T-helper 22 cell (primary cell): ENCODE data around the gene CDH4.

ENCODE experiments used
- DNase-seq: peaks from one replicate; pipeline ENCODE4 v3.0.0-alpha.2; 2020; ENCODE audit warnings: low read depth

The CDH4 gene

GRCh38 chr20:61670274-61670673 is 418.2 kb downstream of the CDH4 start:
- DNase-seq: no peak

DNA sequence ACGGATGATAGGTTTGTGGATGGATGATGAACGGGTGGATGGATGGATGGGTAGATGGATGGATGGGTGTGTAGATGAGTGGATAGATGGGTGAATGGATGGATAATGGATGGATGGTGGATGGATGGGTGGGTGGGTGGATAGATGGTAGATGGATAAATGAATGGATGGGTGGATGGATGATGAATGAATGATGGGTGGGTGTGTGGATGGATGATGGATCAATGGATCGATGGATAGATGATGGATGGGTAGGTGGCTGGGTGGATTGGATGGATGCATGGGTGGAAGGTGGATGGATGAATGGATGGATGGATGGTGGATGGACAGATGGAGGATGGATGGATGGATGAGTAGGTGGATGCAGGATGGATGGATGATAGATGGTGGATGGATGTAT is 419.5 kb downstream of the CDH4 start:
- DNase-seq: no peak

DNA sequence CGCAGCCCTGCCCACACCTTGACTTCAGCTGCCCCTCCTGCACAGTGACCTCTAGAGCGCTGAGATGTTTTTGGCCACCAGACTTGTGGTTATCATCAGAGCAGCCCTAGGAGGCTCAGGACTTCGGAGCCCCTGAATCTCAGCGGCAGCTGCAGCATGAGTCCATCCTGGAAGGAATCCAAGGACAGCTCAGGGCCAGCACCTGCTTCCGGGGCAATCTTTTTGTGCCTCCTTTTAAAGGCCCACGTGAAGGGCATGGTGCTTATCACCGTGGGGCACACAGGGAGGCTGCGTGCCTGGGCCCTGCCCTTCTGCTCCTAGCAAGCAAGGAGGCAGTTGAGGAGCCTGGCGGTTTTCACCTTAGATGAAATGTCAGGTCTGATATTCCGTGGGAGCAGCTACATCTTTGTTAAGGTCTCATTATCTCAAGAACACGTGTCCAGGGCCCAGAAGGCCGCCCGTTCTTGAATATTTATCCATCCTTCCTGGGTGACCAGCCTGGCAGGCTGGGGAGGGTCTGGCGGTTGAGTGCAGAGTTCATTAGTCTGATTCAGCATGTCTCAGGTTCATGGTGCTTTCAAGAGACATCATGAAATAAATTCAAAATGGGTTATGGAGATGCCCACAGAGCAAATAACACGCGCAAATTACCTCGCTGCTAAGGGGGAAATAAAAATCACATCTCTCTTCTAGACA is 421.2 kb downstream of the CDH4 start:
- no peak for DNase-seq

DNA sequence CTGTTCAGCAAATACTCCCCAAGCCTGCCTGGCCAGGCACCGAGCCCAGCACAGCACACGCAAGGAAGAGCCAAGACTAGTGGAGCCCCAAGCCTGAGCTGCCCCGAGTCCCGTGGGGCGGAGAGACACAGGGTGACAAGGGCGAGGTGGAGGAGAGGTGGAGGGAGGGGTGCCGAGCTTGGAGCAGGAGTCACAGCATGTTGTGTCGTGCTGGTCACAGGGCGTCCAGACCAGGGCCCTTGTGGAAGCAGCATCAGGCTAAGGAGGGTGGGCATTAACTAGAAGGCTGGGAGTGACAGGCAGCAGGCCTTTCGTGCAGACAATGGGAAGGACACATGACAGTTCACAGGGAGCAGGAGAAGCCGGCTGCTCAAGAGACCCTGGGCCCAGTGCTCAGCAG is 422.1 kb downstream of the CDH4 start:
- no peak for DNase-seq

- DNase-seq: no peak
Observed at GRCh38 chr20:61674688-61675087, 422.6 kb downstream of the CDH4 start.

- DNase-seq: no peak
Observed at GRCh38 chr20:61677928-61678327, 425.9 kb downstream of the CDH4 start.

- DNase-seq: no peak
Observed at GRCh38 chr20:61678437-61678836, 426.4 kb downstream of the CDH4 start.

DNA sequence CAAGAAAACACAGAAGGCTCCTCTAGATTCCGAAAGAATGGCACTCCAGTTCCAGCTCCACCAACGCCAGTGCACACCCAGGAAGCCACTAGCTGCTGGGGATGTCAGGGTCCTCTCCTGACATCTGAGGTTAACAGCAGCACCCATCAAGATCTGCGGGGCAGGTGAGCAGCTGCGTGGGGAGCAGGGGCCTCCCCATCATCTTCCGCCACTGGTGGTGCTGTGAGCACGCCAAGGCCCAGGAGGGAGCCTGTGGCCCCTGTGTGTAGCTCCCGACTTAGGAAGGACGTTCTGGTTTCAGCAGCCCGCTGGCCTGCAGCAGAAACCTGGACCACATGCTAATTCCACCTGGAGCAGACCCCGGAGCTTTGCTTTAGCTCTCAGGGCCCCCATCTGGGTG is 427.4 kb downstream of the CDH4 start:
- no peak for DNase-seq

DNA sequence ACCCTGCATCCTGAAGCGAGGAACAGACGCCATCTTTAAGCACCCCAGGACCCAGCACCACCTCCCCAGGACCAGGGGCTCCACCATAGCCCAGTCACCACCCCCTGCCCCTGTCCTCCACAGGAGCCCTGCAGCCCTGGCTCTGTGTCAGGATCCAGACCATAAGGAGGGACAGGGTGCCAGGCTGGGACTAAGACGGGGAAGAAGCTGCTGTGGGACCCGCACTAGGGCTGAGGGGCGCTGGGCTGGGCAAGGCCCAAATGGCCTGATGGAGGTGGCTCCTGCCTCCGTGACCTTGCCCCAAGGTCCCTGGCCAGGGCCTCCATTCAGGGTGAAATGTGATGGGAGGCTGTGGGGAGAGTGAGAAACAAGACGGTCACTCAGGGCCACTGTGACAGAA is 428.0 kb downstream of the CDH4 start:
- no peak for DNase-seq

GRCh38 chr20:61682114-61682995 is 430.3 kb downstream of the CDH4 start:
- no peak for DNase-seq

DNA sequence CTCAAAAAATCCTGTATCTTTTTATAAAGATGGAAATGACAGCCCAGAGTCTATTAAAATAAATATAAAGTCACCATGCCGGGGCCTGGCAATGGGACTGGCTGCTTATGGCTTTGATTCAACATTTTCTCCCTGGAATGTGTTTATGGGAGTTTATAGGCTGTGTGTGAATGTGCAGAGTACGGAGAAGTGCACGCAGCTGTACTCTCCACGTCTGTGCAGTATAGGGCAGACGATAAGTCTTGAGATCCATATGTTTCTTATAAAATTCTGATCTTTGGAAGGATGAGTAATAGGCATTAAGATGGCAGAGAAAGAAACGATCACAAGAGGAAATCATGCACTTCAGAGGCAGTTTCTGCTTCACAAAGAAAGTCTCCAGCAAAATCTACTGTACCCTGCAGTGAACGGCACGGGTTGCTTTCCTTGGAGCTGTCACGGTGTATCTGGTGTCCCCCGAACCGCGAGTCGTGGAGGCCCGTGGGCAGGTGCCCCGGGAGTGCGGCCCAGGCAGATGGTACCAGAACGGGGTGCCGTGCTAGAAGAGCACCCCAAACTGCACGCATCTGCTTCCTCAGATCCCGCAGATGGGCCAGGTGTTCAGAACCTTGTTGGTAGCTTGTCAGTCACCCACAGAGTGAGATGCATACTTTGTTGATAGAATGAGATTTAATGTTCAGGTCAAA is 431.1 kb downstream of the CDH4 start:
- no peak for DNase-seq

DNA sequence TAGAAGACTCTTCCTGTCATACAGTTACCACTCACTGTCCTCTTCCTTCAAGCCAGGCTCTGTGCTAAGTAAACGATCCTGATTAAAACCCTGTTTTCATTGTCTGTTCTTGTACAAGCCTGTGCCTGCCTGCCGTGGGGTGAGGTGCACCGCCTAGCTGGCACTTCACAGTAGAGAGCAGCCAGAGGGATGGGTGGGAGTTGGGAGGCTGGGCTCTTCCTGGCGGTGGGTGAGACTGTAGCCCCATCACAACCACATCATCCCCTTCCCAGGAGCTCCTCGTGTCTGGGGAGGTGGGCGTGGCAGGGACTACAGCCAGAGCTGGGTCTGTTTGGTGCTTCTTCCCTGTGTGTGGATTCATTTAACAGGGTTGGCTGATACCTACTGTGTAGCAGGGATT is 431.7 kb downstream of the CDH4 start:
- DNase-seq: no peak

DNA sequence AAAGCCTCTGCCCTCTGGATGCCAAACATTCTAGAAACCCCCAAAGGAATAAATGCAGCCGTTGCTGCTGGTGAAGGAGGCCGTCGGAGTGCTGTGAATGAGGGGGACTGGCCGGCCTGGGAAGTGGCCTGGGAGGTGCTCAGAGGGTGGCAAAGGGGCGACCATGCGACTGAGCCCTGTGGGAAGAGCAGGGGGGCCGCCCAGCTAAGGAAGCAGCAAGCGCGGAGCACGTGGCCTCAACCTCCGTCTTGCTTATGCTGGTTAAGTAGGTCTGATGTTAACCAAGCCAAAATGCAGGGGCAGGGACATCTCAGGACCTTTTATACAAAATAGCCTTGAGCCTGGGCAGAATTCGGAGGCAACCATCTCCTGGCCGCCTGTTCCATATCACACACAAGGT is 432.1 kb downstream of the CDH4 start:
- DNase-seq: no peak

- no peak for DNase-seq
Observed at GRCh38 chr20:61684583-61685235, 432.6 kb downstream of the CDH4 start.

DNA sequence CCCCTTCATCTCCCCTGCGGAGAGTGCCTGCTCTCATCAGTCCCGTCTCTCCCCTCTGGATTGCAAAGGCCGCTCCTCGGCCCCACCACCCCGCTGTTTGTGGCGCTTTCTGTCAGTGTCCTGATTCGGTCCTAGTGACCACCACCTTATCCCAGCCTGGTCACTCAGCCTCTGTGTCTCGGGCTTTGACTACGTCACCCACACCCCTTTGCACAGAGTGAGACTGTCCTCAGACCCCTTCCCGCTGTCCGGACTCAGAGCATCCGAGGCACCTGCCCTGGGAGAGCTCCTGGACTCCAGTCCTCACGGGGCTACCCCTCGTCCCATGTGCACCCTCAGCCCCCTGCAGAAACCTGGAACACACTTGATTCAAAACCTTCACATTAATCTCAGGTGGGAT is 433.4 kb downstream of the CDH4 start:
- no peak for DNase-seq

DNA sequence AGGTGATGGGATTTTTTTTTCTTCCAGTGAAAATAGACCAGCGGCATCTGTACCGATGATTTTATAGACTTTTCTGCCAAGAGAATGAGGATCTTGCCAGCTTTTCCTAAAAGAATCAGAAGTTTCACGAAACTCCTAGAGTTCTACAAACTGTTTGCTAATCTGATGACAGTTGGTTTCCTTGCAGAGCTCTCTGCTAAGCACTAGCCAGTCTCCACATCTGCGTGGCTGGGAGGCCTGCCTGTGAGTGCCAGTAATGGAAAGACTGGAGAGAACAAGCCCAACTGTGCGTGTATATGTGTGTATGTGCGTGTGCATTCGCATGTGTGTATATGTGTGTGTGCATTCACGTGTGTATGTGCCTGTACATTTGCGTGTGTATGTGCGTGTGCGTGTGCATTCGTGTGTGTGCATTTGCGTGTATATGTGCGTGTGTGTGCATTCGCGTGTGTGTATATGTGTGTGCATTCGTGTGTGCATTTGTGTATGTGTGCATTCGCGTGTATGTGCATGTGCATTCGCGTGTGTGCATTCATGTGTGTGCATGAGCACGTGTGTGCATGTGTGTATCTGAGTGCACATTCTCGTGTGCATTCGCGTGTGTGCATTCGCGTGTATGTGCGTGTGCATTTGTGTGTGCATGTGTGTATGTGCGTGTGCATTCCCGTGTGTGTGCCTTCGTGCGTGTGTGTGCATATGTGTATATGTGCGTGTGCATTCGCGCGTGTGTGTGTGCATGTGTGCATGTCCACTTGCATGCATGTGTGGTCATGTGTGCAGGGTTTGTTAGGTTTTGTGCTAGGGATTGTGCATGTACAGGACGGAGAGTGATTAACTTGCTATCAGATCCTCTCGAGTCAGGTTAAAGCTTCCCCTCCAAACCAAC is 434.2 kb downstream of the CDH4 start:
- DNase-seq: no peak

DNA sequence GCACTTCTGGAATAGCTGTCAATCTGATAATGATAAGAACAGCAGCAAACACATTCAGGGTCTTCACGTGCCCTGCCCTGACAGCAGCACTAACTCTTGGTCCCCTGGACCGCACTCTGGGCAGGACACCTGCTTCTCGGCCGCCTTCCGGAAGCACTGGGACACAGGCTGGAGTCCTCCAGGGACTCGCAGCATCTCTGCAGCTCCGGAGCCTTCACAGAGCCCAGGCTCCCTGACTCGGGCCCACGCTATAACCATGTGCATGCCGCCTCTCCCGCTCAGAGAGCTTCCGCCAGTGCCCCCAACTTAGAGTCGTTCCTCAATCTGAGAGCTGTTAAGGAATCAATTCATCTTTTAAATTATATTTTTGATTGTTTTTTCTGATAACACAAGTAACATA is 436.4 kb downstream of the CDH4 start:
- DNase-seq: no peak

DNA sequence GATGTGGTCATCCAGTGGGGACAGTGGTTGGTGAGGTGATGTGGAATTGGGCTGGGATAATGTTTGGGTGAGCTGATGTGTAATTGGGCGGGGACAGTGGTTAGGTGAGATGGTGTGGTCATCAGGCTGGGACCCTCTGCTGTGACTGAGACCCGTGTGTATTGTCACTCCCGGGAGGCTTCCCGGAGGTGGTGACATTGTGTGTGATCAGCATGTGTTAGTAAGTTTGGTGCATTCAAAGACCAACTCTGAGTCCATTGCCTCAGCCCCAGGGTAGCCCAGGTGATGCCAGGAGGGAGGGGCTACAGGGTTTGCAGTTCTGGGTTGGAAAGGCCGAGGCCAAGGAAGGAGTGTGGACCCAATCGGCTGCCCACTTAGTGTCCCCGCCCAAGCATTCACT is 438.1 kb downstream of the CDH4 start:
- DNase-seq: no peak

DNA sequence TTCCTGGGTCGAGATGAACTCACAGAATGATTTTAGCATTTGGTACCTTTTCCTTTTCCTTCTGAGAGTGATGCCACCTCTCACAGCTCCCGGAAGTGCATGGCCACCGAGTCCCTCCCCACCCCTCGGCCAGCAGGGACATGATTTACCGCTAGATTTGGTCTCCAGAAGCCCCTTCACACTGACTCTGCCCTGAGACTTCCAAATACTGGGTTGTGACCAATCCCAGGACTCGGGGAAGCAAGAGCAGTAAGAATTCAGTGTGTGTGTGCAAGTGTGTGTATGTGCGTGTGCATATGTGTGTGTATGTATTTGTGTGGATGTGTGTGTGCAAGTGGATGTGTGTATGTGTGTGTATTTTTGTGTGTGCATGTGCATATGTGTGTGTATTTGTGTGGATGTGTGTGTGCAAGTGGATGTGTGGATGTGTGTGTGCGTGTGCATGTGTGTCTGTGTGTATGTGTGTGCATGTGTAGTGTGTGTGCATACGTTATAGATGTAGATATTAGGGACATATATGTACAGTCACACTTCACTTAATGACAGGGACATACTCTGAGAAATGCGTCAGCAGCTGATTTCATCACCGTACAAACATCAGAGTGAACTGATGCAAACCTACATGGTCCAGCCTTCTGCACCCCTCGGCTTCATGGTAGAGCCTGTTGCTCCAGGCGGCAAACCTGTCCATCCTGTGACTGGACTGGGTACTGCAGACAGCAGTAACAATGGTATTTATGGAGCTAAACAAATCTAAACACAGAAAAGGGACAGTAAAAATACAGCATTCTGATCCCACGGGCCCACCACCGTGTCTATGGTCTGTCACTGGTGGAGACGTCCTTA is 439.2 kb downstream of the CDH4 start:
- no peak for DNase-seq

GRCh38 chr20:61691978-61692377 is 439.9 kb downstream of the CDH4 start:
- no peak for DNase-seq

GRCh38 chr20:61692479-61692878 is 440.4 kb downstream of the CDH4 start:
- no peak for DNase-seq
